Epithelial cell of esophagus (primary cell): ENCODE data around the gene ODAD4.
"Not testable (repeated sequence)": the region's sequence is repeated elsewhere in the genome, so short reads cannot be mapped to it uniquely, and the experiment has no call there.

Experiments
- DNase-seq: peaks from one replicate; pipeline ENCODE4 v3.0.0; 2010; ENCODE audit warnings: low read depth
- H3K4me3 ChIP-seq: 2 replicates; pipeline ENCODE4 v1.5.1; 2011; ENCODE audit warnings: mild to moderate bottlenecking, low read length, control low read depth
- TF ChIP-seq, protein P1 (sequence below): IDR thresholded peaks from 2 replicates; pipeline ENCODE4 v1.5.1; 2011; ENCODE audit warnings: low read depth, mild to moderate bottlenecking, low read length, control low read depth, inconsistent platforms; ENCODE audit not compliant: insufficient read depth; ENCODE audit errors: missing control alignments

Gene ODAD4

DNA sequence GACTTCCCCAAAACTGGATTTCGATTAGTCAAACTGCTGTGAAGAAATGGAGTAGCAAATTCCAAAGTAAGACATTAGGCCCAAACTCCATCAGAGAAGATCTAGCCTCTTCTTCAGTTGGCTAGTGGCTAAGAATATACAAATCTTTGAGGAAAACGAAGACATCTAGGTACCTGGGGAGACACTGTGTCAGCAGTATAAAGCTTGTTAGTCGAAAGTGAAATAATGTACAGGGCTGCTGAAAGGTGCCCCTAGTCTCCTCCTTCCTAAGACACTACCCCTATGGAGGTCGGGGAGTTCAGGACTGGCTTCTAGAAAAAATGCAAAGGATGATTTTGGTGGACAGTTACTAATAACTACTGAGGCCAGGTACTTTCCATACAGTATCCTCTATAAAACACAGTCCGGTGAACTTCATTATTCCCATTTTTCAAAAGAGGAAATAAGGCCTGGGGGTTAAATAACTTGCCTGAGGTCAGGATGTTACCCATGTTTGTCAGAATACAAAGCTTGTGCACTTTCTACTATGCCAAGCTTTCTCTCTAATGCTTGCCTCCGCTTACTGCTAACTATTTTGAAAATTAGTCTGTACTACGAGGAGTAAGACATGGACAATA lies 71.9 kb downstream of the ODAD4 start:
- TF ChIP-seq, protein P1, sequence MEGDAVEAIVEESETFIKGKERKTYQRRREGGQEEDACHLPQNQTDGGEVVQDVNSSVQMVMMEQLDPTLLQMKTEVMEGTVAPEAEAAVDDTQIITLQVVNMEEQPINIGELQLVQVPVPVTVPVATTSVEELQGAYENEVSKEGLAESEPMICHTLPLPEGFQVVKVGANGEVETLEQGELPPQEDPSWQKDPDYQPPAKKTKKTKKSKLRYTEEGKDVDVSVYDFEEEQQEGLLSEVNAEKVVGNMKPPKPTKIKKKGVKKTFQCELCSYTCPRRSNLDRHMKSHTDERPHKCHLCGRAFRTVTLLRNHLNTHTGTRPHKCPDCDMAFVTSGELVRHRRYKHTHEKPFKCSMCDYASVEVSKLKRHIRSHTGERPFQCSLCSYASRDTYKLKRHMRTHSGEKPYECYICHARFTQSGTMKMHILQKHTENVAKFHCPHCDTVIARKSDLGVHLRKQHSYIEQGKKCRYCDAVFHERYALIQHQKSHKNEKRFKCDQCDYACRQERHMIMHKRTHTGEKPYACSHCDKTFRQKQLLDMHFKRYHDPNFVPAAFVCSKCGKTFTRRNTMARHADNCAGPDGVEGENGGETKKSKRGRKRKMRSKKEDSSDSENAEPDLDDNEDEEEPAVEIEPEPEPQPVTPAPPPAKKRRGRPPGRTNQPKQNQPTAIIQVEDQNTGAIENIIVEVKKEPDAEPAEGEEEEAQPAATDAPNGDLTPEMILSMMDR: no peak
- DNase-seq: no peak
- no peak overlapping the region for H3K4me3 ChIP-seq

DNA sequence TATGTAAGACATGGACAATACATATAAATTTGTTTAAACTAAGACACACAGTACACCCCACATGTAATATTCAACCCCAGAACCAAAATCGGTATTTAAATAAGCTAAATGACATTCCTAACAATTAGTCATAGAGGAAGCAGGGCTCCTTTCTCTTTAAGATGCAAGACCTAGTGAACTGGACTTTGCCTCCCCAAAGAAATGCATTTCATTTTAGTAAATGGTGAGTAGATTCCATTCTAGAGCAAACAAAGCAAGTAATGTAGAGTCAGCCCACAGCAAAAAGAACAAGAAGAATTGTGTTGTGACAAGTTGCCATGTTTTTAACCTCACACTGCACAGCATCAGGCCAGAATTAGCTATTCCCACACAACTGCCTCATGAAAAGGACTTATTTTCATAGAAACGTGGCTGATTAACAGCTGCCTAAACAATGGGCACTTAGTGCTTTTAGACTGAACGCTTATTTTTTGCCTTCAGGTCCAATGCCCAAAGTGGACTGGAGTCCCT lies 72.4 kb downstream of the ODAD4 start:
- H3K4me3 ChIP-seq: no peak overlapping the region
- TF ChIP-seq, protein P1: no peak
- no peak for DNase-seq

DNA sequence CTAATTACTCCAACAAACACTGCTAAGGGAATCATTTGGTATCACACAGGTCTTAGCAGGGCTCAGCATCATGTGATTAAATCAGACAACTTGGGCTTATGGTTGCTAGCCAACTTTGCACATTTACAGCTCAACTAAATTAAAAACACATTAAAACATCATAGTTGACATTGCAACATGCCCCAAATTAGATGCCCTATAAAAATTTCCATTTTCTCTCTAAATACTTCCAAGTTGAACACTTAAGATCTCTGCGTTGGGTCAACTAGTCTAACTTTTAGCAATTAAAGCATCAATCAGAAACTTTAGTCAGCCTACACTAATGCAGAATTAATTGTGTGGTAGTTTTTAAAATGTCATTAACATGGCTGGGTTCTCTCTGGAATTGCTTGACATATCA lies 74.7 kb downstream of the ODAD4 start:
- TF ChIP-seq, protein P1: no peak
- no peak for DNase-seq
- no peak overlapping the region for H3K4me3 ChIP-seq

DNA sequence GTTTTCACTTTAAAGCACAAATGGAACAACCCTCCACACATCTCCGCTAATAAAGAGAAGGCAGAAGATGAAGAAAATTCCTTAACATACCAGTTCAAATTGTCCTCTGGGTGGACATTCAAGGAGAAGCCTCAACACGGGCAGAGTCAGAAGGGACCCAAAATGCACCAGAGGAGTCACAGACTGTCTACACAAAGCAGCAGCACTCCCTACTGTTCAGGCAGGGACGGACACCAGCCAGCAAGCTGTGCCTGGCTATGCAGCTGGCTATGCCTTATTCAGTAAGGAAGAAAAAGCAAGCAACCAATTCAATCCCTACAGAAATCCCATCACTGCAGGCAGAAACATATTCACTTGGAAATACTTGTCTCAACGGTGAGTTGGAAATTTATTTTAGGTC lies 78.8 kb downstream of the ODAD4 start:
- H3K4me3 ChIP-seq: no peak overlapping the region
- DNase-seq: peak; percentile 31
- TF ChIP-seq, protein P1: peak; percentile 20

DNA sequence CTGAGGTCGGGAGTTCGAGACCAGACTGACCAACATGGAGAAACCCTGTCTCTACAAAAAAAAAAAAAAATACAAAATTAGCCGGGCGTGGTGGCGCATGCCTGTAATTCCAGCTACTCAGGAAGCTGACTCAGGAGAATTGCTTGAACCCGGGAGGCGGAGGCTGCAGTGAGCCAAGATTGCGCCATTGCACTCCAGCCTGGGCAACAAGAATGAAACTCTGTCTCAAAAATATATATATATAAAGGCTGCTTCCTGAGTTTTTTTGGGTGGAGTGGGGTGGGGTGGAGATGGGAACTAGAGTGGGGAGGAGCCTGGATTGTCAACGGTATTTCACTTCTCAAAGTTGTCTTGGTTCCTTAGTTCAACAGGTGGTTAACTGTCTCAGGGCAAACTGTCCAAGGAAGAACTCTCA lies 79.9 kb downstream of the ODAD4 start:
- peak; percentile 68 for DNase-seq
- H3K4me3 ChIP-seq: not testable (repeated sequence)

DNA sequence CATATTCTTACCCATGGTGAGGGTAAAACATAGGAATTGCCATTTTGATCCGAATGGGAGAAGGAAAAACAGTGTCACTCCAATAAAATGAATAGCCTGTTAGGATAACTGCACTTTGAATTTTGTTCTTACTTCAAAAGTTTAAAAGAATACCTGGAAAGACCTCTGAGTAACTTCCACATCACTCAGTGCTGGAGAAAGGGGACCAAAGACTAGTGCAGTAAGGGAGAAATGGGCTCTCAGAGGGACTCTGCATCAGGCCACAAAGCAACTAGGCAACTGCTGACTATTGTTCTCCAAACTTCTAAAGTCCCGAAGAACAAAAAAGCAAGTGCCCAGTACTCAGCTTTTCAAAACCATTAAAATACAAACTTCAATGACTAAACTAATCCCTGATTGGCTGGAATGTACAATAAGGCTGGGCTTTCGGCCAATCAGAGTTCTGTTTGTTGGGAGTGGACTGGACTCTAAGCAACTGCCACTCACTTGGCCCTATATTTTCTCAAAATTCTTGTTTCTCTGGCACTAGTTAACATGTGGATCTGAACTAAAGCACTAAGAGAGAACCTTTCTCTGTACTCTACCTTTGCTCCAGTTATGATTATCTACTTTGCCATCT lies 80.6 kb downstream of the ODAD4 start:
- TF ChIP-seq, protein P1: no peak
- no peak overlapping the region for H3K4me3 ChIP-seq
- peak; percentile 59 for DNase-seq

DNA sequence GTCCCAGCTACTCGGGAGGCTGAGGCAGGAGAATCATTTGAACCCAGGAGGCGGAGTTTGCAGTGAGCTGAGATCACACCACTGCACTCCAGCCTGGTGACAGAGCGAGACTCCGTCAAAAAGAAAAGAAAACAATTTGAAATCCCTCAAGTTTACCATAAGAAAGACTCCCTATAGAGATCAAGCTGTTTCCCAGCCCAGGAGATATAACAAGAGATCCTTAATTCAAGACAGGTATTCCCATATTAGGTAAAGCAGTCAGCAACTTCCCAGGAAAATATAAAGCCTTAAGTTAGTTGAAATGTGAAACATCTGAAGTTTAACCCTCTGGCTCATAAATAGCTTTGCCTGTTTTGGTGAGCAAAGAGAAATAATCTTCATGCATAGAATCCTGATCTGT lies 81.9 kb downstream of the ODAD4 start:
- not testable (repeated sequence) for DNase-seq, H3K4me3 ChIP-seq

DNA sequence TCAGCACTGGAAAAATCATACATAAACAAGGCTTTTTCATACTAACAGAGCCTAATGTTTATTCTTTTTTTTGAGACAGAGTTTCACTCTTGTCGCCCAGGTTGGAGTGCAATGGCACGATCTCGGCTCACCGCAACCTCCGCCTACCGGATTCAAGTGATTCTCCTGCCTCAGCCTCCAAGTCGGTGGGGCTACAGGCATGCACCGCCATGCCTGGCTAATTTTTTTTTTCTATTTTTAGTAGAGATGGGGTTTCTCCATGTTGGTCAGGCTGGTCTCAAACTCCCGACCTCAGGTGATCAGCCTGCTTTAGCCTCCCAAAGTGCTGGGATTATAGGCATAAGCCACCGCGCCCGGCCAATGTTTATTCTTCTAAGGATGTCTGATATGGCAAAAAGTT lies 83.3 kb downstream of the ODAD4 start:
- not testable (repeated sequence) for DNase-seq, H3K4me3 ChIP-seq
